ENCODE results near the gene IRF2.

DNA sequence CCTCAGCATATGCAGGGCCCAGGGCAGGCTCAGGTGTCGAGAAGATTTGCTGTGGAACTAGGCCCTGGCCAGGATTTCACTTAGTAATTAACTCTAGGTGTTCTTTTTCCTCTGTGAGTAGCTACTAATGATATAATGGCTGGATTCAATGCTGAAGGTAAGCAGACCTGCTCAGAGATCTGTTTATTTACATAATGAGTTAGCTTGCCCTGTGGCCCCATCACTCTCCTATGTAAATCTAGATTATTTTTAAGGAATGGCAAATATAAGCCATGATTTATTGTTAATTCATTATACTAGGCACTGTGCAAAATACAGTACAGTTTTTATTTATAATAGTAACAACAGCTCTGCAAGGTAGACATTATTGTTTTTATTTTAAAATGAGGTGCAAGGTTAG lies 117.2 kb downstream of the IRF2 start:
- TF ChIP-seq, protein P1, sequence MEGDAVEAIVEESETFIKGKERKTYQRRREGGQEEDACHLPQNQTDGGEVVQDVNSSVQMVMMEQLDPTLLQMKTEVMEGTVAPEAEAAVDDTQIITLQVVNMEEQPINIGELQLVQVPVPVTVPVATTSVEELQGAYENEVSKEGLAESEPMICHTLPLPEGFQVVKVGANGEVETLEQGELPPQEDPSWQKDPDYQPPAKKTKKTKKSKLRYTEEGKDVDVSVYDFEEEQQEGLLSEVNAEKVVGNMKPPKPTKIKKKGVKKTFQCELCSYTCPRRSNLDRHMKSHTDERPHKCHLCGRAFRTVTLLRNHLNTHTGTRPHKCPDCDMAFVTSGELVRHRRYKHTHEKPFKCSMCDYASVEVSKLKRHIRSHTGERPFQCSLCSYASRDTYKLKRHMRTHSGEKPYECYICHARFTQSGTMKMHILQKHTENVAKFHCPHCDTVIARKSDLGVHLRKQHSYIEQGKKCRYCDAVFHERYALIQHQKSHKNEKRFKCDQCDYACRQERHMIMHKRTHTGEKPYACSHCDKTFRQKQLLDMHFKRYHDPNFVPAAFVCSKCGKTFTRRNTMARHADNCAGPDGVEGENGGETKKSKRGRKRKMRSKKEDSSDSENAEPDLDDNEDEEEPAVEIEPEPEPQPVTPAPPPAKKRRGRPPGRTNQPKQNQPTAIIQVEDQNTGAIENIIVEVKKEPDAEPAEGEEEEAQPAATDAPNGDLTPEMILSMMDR (optimal IDR thresholded peaks at IDR 0.05 in 1 of 3, IDR thresholded peaks at IDR 0.05 in 1 of 3, conservative IDR thresholded peaks at IDR 0.05 in 1 of 3; ENCODE audit: extremely low read depth in 1 of 3, insufficient read depth in 2 of 3, low read length in 3 of 3): no peak
- TF ChIP-seq EZH2 (IDR thresholded peaks at IDR 0.05; ENCODE audit: low read length): no peak
